ENCODE data around the gene SPDYE3. TPM values are rescaled to one million over a fixed set of nuclear protein-coding genes. Genes with fewer than 3 reads are reported as not detected.

Gene SPDYE3
- total RNA-seq, 1 experiment from 2014 or later, result not detected

- Histone ChIP-seq H3K4me2 (ENCODE audit: insufficient read depth, insufficient read length, low read length) (no peak overlapping the region), H3K79me2 (ENCODE audit: insufficient read depth, low read length) (no peaks in the 10 kb centered on the region), H3K23ac (ENCODE audit: insufficient read length, low read depth, low read length) (no peak overlapping the region), H2BK120ac (ENCODE audit: low read depth, low read length, poor library complexity, severe bottlenecking) (no peak overlapping the region), H3K4me1 (ENCODE audit: insufficient read depth, low read length) (no peaks in the 10 kb centered on the region), H3K23me2 (ENCODE audit: insufficient read length, low read depth, low read length, poor library complexity, severe bottlenecking) (no peaks in the 10 kb centered on the region), H3K56ac (ENCODE audit: insufficient read length, low read depth, low read length) (no peak overlapping the region), H4K5ac (ENCODE audit: insufficient read length, low read depth, low read length) (no peak overlapping the region), H3K9me3 (ENCODE audit: control insufficient read depth, low read depth, low read length) (no peaks in the 10 kb centered on the region), H4K91ac (ENCODE audit: insufficient read length, low read depth, low read length) (no peak overlapping the region), H2BK20ac (ENCODE audit: low read depth, low read length, poor library complexity, severe bottlenecking) (no peak overlapping the region), H2AK5ac (ENCODE audit: insufficient read length, low read length) (no peak overlapping the region), H4K20me1 (ENCODE audit: control insufficient read depth, insufficient read depth, insufficient read length) (no peaks in the 10 kb centered on the region), H3K14ac (ENCODE audit: insufficient read depth, low read length) (no peak overlapping the region), H3K27me3 (ENCODE audit: insufficient read depth, low read length) (no peaks in the 10 kb centered on the region), H2BK5ac (ENCODE audit: insufficient read length, low read length) (no peak overlapping the region), H3K27ac (ENCODE audit: insufficient read length, low read depth, low read length) (no peak overlapping the region), H3K4ac (ENCODE audit: low read depth, low read length) (no peak overlapping the region), H2BK15ac (ENCODE audit: low read depth, low read length) (no peak overlapping the region), H3K18ac (ENCODE audit: insufficient read length, low read depth, low read length) (no peak overlapping the region), H3K79me1 (ENCODE audit: insufficient read depth, low read depth, low read length, poor library complexity, severe bottlenecking) (no peaks in the 10 kb centered on the region), H4K8ac (replicated peaks; ENCODE audit: insufficient read length, low read depth, low read length) (no peak overlapping the region), H2BK12ac (ENCODE audit: insufficient read length, low read depth, low read length) (no peak overlapping the region), H3K9ac (ENCODE audit: extremely low read depth, insufficient read length, low read length) (no peak overlapping the region), H2AFZ (ENCODE audit: low read length) (no peak overlapping the region), H3T11ph (ENCODE audit: low read length) (no peak overlapping the region)
- no peak for DNase-seq
- TF ChIP-seq CTCF (conservative IDR thresholded peaks at IDR 0.05), result no peak
- Mint-ChIP-seq H3K4me1 (peaks cover 3 to 5% of the 10 kb centered on the region in 2 experiments; a peak in 2 of 4 replicates), H3K9me3 (no peaks in the 10 kb centered on the region), H3K36me3 (ENCODE audit: insufficient read depth in 1 of 3, low read depth in 3 of 3) (peaks cover 44 to 81% (median 76%) of the 10 kb centered on the region in 3 experiments; a peak in 6 of 7 replicates), H3K4me3 (no peak overlapping the region), H3K27ac (no peak overlapping the region), H3K27me3 (ENCODE audit: low read depth) (no peaks in the 10 kb centered on the region)
Observed at GRCh38 chr7:100348805-100349204, 41.3 kb downstream of the SPDYE3 start.

All from H9 (cell line).